Measurements from ENCODE around the gene CELF1.

Gene CELF1

GRCh38 chr11:47480762-47481161 lies 72.2 kb downstream of the CELF1 start:
- DNase-seq = peak; percentile 16 to 23

- DNase-seq = no peak
Measured at GRCh38 chr11:47478651-47479329, 74.1 kb downstream of the CELF1 start.

DNA sequence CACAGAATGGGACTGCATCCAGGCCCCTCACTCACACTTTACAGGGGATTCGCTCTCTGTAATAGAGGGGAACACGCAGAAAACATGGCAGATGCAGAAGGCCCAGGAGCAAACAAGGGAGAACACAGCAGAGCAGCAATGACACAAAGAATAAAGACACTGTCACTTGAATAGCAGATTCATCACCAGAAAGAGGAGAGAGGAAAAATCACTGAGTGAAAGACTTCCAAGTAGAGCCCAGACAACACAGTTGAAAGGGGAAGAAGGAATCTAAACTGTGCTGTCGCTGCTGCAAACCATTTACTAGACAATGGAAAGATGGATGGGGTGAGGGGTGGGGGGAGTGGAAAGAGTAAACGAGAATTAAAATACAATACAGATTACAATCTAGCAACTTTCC lies 75.2 kb downstream of the CELF1 start:
- DNase-seq = no peak

DNA sequence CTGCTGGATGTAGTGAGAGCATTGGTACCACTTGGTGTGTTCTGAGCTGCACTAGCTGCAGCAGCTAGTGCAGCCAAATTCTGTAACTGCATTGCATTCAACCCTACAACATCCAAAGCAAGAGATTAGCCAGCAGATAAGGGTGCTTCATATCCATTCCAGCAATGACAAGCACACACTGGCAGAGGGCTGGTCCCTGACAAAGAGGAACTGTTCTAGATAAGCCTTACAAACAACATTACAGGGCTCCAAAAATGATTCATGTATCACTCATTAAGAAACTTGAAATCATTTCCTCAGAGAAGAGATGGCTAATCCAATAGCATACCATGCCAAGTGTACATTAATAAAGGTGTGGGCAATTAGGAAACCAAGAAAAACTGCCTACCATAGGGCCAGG lies 75.6 kb downstream of the CELF1 start:
- peak; percentile 47 to 49 for DNase-seq

DNA sequence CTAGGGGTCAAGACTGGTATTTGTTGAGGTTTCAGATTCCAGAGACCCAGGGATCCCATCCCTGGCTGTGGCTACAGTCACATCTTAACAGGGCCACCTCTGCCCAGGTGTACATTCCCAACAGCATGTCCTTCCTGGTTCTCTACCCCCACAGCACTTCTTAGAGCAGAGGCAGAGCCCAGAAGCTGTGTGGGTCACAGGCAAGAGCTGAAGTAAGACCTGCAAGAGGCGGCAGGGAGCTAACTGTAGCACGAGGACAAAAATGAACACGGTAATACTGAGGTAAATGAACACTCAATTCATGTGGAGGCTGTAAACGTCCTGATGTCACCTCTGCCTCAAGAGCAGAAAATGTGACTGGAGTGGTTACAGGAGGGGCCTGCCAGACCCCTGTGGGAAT lies 82.3 kb downstream of the CELF1 start:
- no peak for DNase-seq

DNA sequence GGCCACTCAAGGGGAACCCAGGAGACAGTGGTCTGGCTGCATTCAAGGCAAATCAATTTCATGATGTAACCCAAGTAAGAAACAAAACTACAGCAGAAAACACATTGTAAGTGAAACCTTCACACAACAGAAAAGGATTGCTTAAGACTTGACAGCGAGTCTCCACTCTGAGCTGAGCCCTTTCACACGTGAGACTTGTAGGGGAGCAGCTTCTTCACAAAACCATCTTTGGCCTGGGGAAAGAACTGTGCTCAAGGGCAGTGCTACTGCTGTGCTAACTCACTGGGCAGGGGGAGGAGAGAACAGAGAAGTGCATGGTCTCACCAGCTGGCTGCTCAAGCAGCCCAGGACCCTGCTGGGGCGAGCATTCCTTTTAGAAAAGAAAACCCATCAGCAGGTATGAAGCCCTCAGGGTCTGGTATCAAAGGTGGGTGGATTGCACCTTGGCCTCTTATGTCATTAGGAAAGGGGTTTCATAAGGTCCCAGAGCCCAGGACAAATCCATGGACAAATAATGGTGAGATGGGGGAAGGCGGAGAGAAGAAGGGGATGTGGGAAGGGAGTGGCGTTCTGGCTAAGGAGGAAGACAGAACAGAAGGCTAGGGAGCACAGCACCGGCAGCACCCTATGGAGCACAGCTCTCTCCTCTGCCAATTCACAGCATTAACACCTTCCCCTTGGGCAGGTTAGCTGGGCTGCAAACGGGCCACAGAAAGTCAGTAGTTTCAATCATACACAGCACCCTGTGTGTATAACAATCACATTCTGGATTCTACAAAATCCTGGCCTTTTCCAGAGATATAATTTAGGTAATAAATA lies 83.4 kb downstream of the CELF1 start:
- peak; percentile 33 to 35 for DNase-seq

GRCh38 chr11:47468598-47469214 lies 84.2 kb downstream of the CELF1 start:
- peak; percentile 65 to 79 for DNase-seq

- no peak for DNase-seq
Measured at GRCh38 chr11:47467357-47467756, 85.6 kb downstream of the CELF1 start.

DNA sequence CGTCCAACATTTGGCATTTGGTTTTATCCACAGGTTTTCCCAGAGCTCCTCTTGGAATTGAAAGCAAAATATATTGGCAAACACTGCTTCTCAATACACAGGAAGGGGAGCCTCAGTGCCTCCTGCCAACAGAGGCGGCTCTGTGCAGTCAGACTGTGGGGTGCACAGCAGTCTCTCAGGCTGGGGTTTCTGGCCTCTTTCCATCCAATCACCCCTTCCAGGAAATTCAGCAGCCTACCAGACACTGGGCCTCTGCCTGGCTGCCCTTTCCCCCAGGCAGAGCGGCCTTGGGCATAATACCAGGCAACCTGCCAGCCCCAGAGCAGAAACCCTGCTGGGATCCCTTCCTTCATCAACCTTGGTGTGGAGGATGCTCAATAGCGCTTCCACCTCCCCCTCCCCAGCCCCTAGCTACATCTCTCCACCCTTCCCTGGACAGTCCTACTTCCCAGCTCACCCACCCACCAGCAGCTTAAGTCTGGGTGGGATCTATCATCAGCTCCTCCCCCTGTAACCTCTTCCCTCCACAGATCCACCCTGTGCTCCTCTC lies 86.2 kb downstream of the CELF1 start:
- DNase-seq = no peak

- DNase-seq = no peak
Measured at GRCh38 chr11:47466201-47466600, 86.7 kb downstream of the CELF1 start.

- no peak for DNase-seq
Measured at GRCh38 chr11:47464483-47464882, 88.4 kb downstream of the CELF1 start.

DNA sequence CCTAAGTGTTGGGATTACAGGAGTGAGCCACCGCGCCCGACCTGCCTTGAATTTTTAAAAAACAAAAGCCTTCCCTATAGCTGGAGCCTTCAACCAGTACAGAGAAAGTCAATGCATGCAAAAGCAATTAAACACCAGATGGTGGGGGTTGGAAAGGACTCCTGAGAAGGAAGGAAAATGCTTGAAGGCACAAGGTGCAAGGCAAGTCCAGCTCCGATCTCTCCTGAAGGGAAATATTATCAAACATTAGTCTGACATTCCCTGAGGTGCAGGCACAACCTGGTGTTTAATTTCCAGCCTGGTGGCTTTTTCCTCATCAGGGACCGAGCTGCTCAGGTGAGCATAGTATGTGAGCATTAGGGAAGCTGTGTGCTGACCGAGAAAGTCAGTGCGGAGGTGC lies 91.1 kb downstream of the CELF1 start:
- no peak for DNase-seq

DNA sequence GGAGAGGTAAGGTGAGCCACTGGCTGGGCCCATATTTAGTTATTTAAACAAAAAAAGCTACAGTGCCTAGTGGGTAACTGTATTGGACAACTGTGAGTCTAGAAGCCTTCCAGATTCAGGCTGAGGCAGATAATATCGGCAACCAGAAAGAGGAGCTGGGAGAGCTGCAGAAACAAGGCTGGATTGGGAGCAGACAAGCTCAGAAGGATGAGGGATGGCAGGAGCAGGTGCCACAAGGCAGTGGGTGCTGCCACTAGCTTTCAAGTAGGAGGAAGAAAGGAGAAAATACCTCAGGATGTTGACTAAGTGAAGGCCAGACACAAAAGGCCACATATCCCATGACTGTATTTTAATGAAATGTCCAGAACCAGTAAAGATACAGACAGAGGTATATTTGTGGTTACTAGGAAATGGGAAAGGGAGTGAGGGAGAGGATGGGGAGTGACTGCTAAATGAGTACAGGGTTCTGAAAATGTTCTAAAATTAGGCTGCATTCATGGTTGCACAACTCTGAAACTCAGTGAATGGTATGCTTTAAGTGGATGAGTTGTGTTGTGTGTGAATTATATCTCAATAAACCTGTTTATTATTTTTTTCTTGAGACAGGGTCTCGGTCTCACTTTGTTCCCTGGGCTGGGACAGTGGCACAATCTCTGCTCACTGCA lies 92.2 kb downstream of the CELF1 start:
- no peak for DNase-seq

DNA sequence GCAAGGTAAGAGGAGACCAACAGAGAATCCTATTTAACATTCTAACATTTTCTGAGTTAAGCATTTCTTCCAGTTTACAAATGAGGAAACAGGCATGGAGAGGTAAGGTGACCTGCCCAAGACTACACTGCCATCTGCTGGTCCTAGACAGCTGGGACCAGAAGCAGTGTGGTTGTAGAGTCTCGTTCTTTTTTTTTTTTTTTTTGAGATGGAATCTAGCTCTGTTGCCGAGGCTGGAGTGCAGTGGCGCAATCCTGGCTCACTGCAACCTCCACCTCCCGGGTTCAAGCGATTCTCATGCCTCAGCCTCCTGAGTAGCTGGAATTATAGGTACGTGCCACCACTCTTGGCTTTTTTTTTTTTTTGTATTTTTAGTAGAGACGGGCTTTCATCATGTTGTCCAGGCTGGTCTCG lies 98.7 kb downstream of the CELF1 start:
- peak; percentile 71 to 74 for DNase-seq

- DNase-seq = no peak
Measured at GRCh38 chr11:47453365-47453764, 99.6 kb downstream of the CELF1 start.

DNA sequence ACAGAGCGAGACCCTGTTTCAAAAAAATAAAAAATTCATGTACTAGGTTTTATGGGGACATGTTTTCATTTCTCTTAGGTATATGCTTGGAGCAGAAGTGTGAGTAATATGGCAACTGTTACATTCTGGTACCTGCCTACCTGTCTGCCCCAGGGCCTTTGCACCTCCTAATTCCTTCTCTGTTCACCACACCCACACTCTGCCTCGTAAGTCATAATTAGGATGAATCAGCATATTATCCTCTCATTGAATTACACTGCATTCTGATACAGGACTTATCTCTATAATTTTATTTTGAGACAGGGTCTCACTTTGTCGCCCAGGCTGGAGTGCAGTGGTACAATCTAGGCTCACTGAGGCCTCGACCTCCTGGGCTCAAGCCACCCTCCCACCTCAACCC lies 100.9 kb downstream of the CELF1 start:
- DNase-seq = no peak

DNA sequence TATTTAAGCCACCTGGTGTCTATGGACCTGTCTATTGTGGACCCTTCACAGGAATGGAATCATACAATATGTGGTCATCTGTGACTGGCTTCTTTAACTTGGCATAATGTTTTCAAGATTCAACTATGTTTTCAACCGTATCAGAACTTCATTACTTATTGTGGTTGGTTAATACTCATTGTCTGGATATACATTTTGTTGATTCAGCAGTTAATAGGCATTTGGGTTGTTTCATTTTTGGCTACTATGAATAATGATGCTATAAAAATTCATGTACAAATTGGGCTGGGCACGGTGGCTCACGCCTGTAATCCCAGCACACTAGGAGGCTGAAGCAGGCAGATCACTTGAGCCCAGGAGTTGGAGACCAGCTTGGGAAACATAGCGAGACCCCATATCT lies 101.5 kb downstream of the CELF1 start:
- no peak for DNase-seq

- DNase-seq = no peak
Measured at GRCh38 chr11:47449541-47449940, 103.4 kb downstream of the CELF1 start.

DNA sequence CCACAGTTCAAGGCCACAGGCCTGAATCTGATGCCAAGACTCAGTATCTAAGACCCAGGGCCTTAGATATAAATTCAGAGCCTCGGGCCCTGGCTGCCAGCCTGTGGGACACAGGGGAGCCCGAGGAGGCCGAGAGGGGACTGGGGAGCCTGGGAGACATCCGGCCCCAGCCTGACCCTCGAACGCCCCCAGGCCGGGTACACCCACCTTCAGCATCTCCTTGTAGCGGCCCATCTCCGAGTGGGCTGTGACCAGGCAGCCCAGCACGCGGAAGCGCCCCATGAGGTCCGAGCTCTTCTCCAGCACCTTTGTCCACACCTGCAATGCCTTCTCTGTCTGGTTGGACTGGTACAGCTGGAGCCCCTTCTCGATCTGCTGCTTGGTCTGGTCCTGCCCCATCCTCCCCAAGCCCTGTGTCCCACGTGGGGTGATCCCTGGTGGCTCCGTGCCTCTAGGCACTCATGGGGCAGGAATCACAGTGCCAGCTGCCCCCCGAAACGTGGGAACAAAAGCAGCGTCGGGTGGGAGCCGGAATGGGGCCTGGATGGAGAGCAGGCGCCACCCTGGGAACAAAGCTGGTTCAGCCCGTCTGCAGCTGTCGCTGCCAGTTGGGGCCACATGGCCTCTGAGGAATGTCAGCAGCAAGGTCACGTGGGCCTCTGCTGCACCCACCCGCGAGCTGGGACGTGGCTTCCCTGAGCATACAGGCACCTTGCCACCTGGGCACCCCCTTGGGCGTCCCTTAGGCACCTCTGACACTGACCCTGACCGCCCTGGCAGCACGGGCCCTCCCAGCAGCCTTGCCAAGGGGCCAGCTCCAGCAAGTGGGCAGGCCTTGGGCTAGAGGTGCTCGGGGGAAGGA lies 104.1 kb downstream of the CELF1 start, which contains the start of gene RAPSN:
TSS of gene RAPSN (minus strand) at position 571 of the 862 bp plus-strand sequence. CDS start at position 399, 172 bp downstream.
- DNase-seq = no peak

DNA sequence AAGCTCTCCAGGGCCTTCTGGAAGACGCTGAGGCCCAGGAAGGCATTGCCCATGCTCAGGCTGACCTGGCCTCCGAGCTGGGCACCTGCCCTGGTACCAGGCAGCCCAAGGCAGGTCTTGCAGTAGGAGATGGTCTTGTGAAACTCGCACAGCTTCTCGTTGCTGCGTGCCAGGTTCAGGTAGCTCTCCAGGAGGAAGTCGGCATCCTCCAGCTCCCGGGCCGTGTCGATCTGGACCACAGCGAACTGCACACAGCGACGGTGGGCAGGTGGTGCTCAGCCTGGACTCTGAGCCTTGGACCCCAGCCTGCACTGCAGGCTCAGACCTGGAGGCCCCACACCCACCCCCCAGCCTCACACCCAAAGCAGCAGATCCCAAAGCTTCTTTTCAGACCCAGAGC lies 105.0 kb downstream of the CELF1 start:
- DNase-seq = no peak

DNA sequence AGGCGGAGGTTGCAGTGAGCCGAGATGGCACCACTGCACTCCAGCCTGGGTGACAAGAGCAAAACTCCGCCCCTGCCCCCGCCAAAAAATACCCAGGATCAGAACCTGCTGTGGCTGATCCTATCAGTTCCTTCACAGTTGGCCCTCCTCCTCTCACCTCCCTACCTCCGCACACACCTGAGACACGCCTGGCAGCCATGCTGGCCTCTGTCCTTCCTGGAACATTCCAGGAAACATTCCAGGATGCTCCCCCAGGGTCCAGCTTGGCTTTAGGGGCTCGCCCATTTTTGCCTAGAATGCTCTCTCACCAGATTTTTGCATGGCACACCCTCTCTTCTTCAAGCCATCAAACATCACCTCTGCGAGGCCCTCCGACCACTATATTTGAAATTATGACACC lies 106.1 kb downstream of the CELF1 start:
- DNase-seq = no peak

GRCh38 chr11:47445840-47446239 lies 107.1 kb downstream of the CELF1 start:
- DNase-seq = no peak
